Hindlimb muscle (tissue), 1 donor: ENCODE measurements around the gene KIF6. TPM values are rescaled to one million over a fixed set of nuclear protein-coding genes. Genes with fewer than 3 reads are reported as not detected.

Source experiments
- DNase-seq: peaks from one replicate; pipeline ENCODE4 v3.0.0-alpha.2; 2013
- polyA plus RNA-seq: library from polyadenylated mRNA; unstranded; fragments of 120-200 nt; gene quantifications from one replicate; pipeline ENCODE4 v1.2.1, GENCODE V29; 2013; ENCODE audit not compliant: insufficient read length

KIF6 gene
- polyA plus RNA-seq, 1 donor = 1.6 TPM

DNA sequence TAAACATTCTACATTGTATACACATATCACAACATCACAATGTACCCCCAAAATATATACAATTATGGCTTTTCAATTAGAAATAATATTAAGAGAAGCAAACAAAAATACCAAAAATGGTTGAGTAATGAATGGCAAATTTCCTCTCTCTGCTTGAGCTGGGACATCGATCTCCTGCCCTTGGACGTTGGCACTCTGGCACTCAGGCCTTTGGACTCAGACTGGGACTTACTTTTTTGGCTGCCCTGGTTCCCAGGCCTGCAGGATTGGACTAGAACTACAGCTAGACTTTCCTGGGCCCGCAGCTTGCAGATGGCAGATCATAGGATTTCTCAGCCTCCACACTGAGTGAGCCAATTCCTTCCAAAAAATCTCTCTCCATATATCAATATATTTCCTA, 349.8 kb downstream of the KIF6 start:
- DNase-seq = no peak

DNA sequence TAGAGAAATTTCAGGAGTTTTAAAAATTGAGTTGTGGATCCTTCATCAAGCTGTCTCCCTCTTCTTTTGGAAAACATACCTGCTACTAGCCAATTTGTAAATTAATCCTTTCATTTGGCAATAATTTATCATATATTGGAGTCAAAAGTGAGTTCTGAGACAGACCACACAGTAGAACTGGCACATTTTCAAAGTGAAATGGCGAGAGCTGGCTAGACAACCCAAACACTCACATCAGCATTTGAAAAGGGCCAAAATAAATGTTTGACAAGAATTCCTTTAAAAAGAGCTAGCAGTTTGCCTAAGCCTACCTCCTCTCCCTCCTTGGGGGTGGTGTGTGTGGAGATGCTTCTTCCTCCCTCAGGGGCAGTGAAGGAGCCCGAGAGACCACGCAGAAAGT, 354.8 kb downstream of the KIF6 start:
- no peak for DNase-seq

DNA sequence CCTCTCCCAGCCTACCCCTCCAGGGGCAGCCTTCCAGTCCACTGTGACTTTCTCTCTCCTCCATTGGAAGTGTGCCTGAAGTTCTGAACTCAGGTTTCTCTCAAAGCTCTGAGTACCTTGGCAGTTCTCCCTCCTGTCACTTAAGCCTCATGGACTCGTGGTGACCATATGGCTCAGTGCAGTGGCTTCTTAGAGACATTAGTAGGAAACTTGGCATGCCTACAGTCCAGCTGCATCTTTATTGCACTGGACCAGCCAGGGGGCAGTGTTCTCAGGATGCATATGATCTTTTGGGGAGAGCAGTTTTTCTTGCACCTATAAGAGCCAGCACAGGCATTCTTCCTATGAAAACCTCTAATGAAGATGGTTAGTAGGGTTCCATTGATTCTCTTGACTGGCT, 355.2 kb downstream of the KIF6 start:
- no peak for DNase-seq

DNA sequence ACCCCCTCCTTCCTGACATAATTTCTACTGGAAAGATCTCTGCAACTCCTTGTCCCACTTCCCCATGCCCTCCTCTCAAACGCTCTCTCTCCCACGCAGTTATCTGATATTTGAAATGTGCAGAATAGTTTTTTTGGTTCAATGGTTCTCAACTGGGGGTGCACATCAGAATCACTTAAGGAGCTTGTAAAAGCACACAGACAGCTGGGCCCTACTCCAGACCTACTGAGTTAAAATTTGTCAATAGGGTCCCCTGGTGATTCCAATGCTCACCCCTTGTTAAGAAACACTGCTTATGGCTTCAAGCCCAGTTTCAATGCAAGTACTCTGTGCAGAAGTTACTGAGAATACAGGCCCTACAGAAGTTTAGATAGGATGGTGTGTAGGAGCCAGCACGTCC, 357.5 kb downstream of the KIF6 start:
- DNase-seq = no peak

GRCh38 chr6:39366931-39367618, 358.1 kb downstream of the KIF6 start:
- DNase-seq = no peak

- no peak for DNase-seq
Measured at GRCh38 chr6:39365281-39366074, 359.7 kb downstream of the KIF6 start.

DNA sequence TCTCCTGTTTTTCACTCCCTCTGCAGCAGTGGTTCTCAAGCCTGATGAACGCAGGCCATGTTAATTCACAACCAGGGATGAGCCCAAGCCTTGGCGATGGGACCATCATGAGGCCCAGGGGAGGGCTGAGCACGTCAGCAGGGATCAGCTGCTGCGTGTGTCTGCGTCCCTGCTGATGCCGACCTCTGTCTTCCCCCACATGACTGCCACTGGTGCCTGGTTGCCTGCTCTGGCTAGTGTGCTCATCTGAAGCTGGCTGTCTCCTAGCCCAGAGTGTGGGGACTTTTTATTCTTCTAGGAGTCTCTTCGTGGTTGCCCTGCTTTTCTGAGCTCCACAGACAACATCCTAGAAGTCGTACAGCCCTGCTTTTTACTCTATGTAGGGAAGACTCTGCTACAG, 361.9 kb downstream of the KIF6 start:
- no peak for DNase-seq

DNA sequence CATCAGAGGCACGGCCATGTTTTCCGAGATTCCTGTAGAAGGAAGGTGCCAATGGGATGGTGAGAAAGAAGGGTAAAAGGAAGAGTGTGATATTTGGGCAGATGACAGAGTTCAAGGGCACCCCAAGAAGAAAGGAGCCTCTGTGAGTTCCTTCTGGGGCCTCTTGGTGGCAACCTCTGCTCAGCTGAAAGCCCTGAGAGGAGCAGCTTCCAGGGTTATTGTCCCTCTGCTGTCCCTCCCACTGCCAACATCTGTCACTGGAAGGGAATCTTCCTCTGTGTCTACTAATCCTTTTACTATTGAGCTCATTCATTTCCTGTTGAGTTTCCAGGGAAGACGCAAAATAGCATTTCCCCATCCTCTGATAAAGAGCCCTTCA, 362.7 kb downstream of the KIF6 start:
- DNase-seq = no peak

- peak; percentile 74 for DNase-seq
Measured at GRCh38 chr6:39361657-39362486, 363.3 kb downstream of the KIF6 start.

DNA sequence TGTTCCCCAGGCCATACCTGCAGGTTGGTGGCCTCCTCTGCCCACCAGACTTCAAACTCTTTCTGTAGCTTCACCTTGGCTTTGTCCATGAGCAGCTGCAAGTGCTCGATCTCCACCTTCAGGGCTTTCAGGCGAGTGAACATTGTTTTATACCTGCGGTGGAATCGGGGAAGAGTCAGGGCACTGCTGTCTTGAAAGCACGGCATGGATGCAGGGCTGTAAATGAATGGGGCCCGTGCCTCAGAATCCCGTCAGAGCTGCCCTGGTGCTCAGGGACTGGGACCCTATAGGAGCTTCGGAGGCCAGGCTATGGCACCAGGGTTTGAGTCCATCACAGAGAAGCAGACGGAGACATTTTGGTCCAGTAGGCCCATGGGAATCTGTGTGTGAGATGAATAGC, 364.8 kb downstream of the KIF6 start:
- DNase-seq = no peak

DNA sequence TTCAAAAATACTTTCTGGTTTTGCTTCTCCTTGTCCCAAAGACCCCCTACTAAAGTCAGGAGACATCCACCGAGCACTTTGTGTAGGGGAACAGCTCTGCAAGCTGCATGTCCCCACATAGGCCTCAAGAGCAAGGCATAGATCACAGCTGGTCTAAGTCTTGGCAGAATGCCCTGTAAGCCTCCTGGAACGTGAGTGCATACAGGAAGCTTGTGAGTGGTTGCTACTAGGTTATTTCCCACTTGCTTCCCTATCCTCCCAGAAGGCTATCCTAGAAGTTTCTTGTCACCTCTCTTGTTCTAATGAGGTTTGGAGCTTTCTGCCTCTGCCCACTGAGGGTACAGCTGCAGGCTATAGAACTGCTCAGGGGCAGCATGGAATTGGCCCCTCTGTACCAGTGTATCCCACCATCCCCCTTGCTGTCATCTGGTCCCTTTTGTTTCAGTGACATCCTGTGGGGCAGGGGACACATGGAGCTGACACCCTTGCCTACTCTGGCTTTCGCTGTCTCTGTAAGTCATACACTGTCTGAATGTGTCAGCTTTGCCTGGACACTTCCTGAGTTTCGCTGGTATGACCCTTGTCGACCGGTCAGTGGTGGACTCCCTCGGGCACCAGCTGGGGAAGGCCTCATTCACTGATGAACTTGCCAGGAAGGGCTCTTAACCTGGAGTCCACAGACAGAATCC, 367.1 kb downstream of the KIF6 start:
- peak; percentile 72 for DNase-seq

DNA sequence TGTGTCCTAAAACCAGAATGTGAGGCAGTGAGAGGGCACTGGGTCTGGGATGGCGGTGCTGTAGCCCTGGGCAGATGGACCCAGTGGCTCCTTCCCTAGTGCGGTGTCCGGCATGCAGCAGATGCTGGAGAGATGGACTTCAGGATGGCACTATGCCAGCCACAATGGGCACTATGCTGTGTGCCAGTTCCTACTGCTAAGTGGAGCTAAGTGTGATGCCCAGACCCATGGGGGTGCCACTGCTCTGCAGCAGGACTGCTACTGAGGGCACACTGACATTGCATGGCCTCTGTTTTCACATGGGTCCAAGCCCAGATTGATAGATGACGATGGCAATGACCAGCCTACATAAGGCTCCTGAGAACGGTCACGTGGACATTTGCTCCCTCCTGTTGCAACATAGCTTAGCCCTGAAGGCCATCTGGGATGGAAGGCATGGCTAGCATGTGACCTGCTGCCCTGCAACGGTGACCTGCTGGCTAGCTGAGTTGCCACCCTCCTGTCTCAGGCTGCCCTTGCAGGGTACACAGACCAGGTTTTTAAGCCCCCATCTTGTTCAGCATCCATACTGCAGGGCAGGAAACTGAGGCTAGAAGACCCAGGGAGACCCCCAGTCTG, 371.4 kb downstream of the KIF6 start:
- DNase-seq = no peak

DNA sequence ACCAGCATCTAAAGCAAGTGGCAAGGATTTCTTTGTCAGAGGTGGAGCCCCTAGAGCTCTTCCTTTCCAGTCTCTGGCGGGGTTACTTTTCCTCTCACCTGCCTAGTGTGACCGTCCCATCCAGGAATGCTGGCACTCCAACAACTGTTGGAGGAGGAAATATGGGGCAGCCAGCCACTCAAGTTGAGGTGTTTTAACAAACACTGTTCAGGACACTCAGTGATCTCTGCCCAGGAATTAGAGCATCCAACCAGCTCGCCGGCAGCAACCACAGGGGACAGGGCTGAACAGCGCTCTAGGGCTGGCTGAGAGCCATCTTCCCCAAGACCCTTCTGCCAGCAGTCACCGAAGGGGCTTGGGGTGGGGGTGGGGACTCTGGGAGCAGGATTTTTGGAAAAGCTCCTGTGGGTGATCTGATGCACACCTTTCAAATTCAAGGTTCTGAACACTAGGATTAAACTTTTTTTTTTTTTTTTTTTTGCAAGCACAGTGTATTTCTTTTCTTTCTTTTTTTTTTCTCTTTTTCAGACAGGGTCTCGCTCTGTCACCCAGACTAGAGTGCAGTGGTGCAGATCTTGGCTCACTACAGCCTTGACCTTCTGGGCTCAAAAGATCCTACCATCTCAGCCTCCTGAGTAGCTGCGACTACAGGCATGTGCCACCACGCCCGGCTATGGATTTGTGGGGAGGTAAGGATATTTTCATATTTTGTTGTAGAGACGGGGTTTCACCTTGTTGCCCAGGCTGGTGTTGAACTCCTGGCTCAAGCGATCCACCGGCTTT, 374.3 kb downstream of the KIF6 start:
- DNase-seq = no peak

GRCh38 chr6:39348740-39349139, 376.5 kb downstream of the KIF6 start:
- DNase-seq = no peak

GRCh38 chr6:39347906-39348585, 377.2 kb downstream of the KIF6 start:
- DNase-seq = peak; percentile 68

DNA sequence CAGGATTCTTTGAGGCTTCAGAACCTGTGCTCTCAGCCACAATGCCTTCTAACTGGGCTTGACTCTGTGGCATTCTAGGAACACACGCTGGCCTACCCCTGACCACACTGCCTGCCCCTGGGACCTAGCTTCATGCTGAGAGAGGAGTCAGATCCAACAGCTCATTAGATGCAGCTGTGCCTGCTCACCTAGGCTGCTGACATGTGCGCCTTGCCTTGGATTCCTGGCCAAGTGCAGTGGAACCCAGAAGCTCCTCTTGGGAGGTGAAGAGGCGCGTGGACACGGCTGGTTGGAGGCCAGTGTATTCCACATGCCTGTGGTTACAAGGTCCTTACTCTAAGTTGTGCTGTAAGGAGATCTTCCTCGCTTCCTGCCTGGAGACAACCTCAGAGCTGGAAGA, 378.0 kb downstream of the KIF6 start:
- DNase-seq = no peak

DNA sequence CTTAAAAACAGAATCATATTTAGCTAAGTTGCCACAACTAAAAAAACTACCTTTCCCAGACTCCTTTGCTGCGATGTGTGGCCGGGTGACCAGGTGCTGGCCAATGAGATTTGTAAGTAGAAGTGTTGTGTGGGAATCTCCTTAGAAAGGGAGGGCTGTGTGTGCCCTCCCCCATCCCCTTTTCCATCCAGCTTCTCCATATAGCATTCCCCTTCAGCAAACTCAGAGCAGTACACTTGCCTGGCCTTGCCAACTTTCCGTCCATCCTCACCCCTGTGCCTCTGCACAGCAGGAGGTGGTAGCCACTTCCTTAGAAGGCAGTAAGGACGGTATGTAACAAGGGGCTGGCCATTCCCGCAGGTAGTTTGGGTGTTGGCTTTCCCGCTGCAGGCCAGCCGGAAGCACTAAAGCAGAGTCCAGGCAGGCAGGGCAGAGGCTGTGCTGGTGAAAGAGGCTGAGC, 380.4 kb downstream of the KIF6 start:
- DNase-seq = no peak

- no peak for DNase-seq
Measured at GRCh38 chr6:39343396-39343870, 381.8 kb downstream of the KIF6 start.

DNA sequence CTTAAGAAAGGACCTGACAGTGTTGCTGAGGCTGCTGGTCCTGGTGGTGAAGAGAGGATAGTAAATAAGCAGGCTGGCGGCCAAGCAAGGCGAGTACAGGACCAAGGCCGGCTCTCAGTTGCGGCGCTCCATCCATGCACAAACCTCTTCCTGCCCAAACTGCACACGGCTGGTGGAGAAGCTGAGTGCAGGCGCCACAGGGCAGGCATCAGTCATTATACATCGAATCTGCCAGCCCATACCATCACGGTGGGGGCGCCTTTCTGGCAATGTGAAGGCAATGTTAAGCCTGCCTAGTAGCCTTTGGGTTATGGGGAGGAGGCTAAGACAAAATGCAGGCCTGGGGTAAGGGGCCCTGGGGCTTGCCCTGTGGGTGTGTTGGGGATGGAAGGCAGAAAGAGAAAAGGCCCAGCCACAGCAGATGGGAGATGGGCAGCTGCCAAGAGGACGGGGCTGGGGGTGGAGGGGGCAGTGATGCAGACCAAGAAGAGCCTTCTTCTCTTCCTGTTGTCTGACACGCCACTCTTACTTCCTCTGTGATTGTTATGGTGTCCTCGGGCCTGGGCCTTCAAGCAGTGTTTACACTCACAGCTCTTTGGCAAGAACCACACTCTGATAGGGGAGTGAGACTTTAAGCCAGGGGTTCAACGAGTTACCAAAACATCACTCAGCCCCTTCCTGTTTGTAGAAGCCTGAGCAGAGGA, 382.4 kb downstream of the KIF6 start:
- no peak for DNase-seq

DNA sequence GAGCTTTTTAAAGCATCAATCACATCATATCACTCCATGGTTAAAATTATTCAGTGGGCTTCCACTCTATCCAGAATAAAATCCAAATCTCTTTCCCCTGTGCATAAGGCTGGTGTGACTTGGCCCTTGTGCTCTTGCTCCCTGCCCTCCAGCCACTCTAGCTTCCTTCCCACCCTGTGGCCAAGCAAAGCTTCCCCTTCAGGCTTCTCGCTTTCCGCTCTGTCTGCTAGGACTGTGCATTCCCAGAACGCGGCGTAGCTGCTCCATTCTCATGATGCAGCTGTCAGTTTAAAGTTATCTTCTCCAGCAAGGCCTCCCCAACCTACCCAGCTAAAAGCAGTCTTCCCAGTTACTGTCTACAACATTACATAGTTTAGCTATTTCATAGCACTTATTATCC, 383.3 kb downstream of the KIF6 start:
- DNase-seq = no peak
